NCI-H82 (cell line): ENCODE results near the gene CACNG7.
"Not testable (repeated sequence)": the region's sequence is repeated elsewhere in the genome, so short reads cannot be mapped to it uniquely, and the experiment has no call there.

Experiments used
- DNase-seq: peaks from one replicate; lab custom pipeline; 2025; lab: John Stamatoyannopoulos, UW

CACNG7 gene, protein sequence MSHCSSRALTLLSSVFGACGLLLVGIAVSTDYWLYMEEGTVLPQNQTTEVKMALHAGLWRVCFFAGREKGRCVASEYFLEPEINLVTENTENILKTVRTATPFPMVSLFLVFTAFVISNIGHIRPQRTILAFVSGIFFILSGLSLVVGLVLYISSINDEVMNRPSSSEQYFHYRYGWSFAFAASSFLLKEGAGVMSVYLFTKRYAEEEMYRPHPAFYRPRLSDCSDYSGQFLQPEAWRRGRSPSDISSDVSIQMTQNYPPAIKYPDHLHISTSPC

DNA sequence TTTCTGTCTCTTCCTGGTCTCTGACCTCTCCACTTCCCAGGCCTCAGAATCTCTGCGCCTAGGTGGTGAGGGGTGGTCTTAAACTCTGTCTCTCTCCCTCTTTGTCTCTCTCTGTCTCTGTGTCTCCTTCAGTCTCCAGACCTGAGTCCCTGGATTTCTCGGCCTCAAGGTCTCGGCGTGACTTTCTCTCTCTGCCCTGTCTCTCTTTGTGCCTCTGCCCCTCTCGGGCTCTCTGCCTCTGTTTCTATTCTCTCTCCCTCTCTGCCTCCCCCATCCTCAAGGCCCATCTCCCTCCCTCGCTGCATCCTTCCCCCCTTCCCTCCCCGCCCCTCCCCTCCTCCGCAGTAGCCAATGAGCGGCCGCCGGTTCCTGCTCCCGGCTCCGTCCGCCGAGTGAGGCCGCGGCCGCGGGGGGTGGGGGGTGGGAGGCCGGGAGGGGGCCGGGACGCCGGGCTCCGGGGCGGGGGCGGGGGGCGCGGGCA is at the start of gene CACNG7:
TSS of gene CACNG7 (plus strand) at position 344 of the 481 bp plus-strand sequence. CDS start 3,554 bp downstream, outside the sequence.
- no peak for DNase-seq

DNA sequence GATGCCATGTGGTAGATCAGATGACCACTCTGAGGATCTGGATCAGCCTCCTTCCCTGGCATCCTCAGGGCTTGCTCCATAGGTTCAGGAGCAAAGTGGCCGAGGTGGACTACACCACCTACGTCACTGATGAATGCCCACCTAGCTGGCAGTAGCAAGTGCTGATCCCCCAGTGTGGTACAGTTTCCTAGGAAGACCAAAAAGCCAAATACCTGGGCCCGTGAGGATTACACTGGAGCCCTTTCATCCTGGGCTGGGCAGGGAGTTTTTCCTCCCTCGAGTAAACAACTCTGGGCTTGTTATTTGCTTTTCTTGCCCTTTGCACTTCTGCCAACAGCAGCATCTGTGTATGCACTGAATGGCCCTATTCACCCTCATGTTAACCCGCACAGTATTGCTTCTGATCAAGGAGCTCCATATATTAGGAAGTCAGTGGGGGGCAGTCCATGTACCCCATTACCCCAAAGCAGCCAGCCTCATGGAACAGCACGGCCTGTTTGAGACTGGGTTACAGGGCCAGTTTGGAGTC is 44.7 kb upstream of the CACNG7 start:
- no peak for DNase-seq

DNA sequence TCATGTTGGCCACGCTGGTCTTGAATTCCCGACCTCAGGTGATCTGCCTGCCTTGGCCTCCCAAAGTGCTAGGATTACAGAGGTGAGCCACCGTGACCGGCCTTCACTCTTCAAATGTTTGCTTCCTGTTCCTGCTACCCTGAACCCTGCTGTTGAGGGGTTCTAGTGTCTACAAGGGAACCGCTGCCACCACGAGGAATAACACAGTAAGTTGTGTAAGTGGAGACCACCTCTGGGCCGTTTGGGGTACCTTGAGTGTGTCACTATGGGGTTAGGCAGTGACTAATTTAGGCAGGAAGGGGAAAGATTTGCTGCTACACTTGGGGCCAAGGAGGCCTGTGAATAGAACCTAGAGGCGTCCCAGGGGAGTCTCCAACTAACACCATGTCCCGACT is 43.6 kb upstream of the CACNG7 start:
- no peak for DNase-seq

DNA sequence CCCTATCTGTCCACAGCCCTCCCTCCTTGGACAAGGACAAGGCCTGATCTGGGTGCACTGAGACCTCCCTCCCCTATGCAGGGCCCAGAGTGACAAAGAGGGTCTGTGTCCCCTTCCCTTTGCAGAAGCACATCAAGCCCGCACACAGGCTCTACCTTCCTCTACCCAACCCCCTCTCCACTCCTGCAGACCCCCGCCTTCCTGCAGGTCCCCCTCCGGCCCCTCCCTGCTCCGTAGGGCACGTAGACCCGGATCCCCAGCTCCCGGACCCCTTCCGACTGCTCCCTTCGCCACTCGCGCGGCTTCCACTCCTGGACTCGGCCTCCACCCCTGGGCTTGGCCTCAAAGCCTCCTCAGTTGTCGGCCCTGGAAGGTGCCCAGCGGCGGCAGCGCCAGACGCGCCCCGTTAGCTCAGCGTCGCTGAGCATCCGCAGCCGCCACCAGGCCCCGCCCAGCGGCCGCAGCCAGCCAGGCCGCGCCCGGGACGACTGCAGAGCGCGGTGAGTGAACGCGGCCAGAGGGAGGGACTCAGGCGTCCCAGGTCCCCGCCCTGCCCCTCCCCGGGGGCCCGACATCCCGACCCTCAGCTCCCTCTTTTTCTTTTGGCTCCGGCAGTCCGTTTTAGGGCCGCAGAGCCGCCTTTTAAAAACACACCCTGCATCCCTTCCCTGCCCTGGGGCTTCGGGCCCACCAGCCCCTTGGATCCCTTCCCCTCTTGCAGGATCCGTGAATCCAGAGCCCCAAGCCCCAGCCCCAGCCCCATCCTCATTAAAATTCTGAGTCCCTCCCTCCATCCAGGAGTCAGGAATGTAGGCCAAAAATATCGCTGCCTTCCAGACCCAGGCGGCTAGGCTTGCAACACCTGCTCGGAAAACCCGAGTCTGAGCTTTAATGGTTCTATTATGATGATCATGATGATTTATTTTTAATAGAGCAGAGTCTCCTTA is 42.9 kb upstream of the CACNG7 start:
- peak; percentile 17 for DNase-seq

DNA sequence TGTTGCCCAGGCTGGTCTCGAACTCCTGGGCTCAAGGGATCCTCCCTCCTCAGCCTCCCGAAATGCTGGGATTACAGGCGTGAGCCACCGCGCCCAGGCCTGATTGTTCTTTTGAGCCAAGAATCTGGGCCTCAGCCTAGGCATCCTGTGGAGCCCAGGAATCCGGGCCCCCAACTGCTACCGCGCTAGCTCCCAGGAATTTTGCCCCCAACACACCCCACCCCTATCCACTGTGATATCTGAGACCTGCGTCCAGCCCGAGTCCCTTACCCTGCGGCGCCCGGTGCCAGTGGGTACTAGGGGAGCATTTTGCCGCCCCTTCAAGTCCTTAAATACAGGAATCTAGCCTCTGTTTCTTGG is 42.2 kb upstream of the CACNG7 start:
- no peak for DNase-seq

DNA sequence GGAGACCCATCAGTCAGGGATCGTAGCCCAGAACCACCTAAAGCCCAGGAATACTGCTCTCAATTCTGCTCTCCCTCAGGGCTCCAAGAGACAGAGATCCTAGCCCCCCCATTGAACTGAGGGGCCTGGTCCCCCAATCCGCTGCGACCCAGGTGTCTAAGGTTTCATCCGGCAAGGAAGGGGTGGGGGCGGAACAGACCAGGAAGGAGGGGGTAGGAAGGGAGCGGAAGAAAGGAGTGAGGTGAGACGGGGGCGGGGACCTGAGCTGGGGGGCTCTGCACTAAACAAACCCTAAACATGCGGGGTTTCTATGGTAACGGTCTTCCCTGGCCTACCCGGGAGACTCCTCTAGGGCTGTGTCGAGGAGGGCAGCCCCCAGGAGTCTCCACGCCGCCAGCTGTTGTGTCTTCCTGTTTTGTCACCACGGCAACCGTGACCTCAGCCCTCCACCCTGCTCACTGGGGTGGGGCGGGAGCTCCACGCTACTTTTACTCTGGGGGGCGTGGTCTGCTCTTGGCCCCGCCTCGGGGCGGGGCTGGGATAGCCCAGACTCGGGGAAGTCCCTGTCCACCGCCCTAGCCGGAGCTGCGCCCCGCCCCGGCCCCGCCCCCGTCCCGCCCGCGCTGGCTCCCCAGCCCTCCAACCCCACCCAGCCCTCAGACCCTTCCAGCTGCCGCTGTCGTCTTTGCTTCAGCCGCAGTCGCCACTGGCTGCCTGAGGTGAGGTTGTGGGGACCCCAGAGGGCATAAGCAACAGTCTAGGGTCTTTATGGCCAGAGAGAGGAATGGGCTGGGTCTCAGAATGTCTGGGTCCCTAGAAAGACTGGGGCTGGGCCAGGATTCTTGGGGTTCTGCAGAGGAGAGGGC is 41.6 kb upstream of the CACNG7 start, which contains the start of gene MYADM:
TSS of gene MYADM (plus strand) at position 659 of the 866 bp plus-strand sequence. CDS start 5,647 bp downstream, outside the sequence.
- peak; percentile 84 for DNase-seq

DNA sequence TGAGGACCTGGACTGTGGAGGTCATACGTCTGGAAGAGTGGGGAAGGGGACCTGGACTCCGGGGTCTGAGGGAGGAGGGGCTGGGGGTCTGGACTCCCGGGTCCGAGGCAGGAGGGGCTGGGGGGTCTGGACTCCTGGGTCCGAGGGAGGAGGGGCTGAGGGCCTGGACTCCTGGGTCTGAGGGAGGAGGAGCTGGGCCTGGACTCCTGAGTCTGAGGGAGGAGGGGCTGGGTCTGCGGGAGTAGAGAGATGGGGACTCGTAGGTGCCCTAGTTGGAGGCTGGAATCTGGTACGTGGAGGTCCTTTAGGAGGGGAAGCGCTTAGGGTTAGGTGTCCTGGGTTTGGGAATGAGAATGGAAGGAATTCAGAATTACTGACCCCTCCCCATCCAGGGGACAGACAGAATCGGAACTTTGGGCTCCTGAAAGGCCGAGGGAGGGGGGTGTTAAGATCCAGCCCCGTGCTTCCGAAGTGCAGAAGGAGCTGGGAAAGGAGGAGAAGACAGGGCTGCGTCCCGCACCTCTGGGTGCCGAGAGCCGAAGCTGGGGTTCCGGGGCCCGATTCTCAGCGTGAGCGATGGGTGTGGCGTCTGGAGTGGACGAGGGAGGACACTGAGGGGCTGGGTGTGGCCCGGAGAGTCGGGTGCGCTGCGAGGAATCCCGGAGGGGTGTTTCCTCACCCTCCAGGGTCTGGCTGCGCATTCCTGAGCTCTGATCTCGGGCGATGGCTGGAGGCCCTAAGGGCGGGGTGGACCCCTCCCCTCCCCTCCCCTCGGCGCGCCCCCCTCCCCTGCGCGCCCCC is 40.8 kb upstream of the CACNG7 start:
- DNase-seq = no peak

DNA sequence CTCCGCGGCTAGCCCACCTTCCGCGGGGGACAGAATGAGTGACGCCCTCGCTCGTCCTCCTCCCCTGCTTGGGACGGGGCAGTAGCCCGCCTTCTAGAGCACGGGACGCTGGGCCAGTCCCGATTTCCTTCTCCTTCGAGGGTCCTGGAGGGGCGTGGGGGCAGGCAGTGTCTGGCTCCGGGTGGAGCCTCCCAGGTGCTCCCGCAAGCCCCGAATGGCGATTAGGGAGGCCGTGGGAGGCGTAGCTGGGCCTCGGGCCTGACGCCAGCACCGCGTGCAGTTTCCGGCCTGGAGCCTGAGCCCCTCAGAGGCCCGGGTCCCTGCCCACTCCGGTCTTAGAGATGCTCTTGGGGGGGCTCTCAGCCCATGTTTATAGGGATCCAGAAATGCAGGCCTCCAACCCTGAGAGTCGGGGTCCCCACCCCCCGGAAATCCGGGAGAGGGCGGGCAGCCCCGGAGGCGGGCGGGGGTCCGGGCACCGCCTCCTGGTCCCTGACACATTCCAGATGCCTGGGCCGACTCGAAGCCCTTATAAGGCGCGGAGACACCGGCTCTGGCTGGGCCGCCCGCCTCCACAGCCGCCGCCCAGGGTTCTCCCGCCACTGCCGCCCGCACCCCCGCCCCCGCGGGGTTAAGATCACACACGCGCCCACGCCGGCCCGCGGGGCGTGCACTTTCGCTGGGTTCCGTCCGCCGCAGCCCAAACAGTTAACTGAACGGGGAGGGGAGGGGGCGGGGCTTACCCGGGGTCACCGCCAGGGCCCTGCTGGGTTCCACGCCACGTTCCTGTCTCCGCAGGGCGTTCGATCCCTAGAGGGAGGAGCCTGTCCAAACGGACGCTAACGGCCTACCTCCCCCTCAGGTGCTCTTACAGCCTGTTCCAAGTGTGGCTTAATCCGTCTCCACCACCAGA is 39.9 kb upstream of the CACNG7 start:
- peak; percentile 81 for DNase-seq

DNA sequence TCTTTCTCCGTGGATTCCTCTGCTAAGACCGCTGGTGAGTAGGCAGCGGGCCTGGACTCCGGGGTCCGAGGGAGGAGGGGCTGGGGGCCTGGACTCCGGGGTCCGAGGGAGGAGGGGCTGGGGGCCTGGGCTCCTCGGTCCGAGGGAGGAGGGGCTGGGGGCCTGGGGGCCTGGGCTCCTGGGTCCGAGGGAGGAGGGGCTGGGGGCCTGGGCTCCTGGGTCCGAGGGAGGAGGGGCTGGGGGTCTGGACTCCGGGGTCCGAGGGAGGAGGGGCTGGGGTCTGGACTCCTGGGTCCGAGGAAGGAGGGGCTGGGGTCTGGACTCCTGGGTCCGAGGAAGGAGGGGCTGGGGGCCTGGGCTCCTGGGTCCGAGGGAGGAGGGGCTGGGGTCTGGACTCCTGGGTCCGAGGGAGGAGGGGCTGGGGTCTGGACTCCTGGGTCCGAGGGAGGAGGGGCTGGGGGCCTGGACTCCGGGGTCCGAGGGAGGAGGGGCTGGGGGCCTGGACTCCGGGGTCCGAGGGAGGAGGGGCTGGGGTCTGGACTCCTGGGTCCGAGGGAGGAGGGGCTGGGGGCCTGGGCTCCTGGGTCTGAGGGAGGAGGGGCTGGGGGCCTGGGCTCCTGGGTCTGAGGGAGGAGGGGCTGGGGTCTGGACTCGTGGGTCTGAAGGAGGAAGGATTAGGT is 39.1 kb upstream of the CACNG7 start:
- DNase-seq = not testable (repeated sequence)

DNA sequence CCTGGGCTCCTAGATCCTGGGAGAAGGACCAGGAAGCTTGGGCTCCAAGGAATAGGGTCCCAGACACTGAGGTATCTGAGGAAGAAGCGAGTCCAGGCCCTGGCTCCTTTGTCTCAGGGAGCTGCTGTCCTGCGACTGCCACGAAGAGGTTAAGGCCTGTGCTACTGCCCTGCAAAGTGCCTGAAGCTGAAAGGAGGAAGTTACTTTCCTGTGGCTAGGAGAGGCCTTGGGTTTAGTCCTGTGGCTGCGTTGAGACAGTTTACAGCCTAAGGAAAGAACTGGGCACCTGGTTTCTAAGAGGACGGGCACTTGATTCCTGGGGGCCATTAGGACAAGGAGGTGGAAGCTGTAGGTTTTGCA is 38.6 kb upstream of the CACNG7 start:
- no peak for DNase-seq

DNA sequence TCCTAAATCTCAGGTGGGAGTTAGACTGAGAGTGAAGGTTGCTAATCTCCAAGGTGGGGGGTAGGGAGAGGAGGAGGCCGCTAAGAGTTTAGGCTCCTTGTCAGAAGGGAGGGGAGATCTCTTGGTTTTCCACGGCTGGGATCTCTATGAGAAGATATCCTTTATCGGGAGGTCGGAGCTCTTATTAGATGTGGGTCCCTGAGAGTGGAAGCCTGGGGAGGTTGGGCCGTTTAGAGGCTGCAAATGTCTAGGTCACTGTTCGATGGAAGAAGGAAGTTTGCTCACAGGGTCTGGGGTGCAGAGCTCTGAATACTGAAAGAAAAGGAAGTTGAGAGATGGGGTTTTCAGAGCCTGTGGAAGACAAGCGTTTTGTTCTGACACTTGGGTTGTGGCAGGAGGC is 37.6 kb upstream of the CACNG7 start:
- DNase-seq = no peak

DNA sequence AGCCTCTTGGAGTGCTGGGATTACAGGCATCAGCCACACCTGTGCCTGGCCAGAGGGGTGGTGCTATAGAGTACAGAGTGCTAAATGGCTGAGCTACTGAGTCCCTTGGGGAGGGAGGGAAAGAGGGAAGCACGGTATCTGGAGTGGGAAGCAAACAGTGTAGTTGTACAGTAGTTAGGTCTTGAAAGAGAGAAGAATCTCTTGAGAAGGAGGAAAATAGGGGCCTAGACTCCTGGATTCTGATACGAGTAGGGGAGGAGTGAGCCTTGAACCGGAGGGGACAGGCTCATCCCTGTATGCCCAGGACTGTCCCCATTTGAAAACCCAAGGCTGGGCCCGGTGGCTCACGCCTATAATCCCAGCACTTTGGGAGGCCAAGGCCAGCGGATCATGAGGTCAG is 36.3 kb upstream of the CACNG7 start:
- DNase-seq = no peak

DNA sequence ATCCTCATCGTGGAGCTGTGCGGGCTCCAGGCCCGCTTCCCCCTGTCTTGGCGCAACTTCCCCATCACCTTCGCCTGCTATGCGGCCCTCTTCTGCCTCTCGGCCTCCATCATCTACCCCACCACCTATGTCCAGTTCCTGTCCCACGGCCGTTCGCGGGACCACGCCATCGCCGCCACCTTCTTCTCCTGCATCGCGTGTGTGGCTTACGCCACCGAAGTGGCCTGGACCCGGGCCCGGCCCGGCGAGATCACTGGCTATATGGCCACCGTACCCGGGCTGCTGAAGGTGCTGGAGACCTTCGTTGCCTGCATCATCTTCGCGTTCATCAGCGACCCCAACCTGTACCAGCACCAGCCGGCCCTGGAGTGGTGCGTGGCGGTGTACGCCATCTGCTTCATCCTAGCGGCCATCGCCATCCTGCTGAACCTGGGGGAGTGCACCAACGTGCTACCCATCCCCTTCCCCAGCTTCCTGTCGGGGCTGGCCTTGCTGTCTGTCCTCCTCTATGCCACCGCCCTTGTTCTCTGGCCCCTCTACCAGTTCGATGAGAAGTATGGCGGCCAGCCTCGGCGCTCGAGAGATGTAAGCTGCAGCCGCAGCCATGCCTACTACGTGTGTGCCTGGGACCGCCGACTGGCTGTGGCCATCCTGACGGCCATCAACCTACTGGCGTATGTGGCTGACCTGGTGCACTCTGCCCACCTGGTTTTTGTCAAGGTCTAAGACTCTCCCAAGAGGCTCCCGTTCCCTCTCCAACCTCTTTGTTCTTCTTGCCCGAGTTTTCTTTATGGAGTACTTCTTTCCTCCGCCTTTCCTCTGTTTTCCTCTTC is 35.1 kb upstream of the CACNG7 start:
- no peak for DNase-seq

DNA sequence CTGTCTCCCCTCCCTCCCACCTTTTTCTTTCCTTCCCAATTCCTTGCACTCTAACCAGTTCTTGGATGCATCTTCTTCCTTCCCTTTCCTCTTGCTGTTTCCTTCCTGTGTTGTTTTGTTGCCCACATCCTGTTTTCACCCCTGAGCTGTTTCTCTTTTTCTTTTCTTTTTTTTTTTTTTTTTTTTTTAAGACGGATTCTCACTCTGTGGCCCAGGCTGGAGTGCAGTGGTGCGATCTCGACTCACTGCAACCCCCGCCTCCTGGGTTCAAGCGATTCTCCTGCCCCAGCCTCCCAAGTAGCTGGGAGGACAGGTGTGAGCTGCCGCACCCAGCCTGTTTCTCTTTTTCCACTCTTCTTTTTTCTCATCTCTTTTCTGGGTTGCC is 34.5 kb upstream of the CACNG7 start:
- no peak for DNase-seq

DNA sequence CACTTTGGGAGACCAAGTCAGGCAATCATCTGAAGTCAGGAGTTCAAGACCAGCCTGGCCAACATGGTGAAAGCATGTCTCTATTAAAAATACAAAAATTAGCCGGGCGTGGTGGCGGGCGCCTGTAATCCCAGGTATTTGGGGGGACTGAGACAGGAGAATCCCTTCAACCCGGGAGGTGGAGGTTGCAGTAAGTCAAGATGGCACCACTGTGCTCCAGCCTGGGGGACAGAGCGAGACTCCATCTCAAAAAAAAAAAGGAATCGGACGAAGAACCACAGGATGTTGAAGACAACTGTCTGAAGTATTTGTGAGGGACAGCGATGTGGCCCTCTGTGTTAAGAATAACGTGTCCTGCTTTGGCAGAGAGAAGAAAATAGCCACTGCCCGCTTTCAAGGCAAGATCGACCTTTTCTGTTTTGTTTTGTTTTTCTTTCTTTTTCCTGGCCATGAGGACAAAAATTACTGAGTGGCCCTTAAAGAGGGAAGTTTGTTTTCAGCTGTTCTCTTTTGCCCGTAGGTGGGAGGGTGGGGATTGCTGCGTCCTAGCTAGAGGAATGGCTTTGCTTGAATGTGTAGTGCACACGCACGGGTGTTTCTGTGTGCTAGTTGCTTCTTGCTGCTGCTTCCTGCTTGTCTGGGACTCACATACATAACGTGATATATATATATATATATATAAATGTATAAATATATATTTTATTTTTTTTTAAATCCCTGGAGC is 33.3 kb upstream of the CACNG7 start:
- no peak for DNase-seq

DNA sequence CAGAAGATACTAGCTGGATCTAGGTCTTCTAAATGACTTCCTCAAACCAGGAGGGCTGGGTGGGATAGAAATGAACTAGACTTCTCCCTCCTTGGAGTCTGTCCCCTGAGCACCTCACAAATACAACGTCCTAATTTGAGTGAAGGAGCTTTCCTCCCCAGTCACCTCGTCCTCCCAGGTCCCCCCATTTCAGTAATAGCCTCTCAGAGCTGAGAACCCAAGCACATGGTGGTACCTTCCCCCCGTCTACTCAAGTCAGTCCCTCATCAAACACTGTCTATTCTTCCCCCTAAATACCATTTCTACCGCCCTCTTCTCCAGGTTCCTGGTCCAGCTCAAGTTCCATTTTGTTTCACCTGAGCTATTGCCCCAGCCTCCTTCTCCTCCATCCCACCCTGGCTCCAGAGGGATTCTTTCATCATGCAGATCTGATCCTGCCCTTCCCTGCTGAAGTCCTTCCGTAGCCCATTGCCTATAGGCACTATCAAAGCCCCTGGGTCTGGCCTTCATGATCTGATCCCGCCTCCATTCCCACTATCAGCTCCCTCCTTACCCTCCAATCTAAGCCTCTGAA is 32.3 kb upstream of the CACNG7 start:
- no peak for DNase-seq

DNA sequence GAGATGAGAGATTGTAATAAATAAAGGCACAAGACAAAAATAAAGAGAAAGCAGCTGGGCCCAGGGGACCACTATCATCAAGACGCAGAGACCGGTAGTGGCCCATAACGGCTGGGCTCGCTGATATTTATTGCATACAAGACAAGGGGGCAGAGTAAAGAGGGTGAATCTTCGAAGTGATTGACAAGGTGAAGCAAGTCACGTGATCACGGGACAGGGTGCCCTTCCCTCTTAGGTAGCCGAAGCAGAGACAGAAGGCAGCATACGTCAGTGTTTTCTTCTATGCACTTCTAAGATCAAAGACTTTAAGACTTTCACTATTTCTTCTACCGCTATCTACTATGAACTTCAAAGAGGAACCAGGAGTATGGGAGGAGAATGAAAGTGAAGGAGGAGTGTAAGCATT is 31.7 kb upstream of the CACNG7 start:
- no peak for DNase-seq

DNA sequence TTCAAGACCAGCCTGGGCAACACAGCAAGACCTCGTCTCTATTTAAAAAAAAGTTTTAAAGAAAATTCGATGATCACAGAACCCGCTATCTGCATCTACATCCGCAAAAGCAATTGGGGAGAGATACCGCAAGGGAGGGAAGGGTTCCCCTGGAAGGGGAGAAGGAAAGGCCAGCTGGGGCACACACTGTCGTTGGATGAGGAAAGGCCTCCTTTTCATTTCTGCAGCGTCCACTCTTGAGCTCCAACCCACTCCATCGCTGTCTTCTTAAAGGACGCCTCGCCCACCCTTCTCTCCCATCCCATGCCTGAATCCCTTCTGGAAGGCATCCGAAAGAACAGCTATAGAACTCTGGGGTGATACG is 30.3 kb upstream of the CACNG7 start:
- DNase-seq = no peak
